Esophagus squamous epithelium (tissue), 4 donors: ENCODE measurements around the gene EIPR1.

ENCODE experiments used
- POLR2A ChIP-seq, 4 donors: fragments of 450-650 bp; IDR thresholded peaks; one replicate each; pipeline ENCODE4 v1.6.1; 2017; ENCODE audit warnings: antibody characterized with exemption in 4 of 4, mild to moderate bottlenecking in 4 of 4, moderate library complexity in 3 of 4
- TF ChIP-seq, protein P1 (sequence below), 6 experiments: fragments of 450-650 bp in 4 of 6; fragments of 200-600 bp in 2 of 6; sonication (generic) in 2 of 6; IDR thresholded peaks; one replicate each; pipeline ENCODE4 v1.5.1; 2016 to 2019; ENCODE audit warnings: antibody characterized with exemption in 6 of 6, mild to moderate bottlenecking in 4 of 6, moderate library complexity in 4 of 6

DNA sequence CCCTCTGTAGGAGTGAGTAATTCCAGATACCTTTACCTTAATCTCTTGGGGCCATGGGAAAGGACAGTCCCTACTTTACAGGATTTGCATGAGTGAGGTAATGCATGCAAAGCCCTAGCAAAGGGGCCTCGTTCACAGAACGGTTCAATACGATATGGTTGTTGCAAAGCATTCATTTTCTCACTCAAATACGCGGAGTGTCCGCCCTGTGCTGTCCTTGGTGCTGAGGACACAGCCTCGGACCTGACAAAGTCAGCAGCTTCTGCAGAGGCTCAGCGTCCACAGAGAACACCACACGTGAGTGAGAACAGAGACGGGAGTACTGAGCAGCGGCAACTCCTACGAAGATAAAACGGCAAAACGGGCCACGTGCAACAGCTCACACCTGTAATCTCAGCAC, 125.7 kb downstream of the EIPR1 start:
- no peak for TF ChIP-seq POLR2A (IDR thresholded peaks at IDR 0.05)
- TF ChIP-seq, protein P1, sequence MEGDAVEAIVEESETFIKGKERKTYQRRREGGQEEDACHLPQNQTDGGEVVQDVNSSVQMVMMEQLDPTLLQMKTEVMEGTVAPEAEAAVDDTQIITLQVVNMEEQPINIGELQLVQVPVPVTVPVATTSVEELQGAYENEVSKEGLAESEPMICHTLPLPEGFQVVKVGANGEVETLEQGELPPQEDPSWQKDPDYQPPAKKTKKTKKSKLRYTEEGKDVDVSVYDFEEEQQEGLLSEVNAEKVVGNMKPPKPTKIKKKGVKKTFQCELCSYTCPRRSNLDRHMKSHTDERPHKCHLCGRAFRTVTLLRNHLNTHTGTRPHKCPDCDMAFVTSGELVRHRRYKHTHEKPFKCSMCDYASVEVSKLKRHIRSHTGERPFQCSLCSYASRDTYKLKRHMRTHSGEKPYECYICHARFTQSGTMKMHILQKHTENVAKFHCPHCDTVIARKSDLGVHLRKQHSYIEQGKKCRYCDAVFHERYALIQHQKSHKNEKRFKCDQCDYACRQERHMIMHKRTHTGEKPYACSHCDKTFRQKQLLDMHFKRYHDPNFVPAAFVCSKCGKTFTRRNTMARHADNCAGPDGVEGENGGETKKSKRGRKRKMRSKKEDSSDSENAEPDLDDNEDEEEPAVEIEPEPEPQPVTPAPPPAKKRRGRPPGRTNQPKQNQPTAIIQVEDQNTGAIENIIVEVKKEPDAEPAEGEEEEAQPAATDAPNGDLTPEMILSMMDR (IDR thresholded peaks at IDR 0.05): no peak
